SK-N-SH (cell line): ENCODE results near the gene STON1. TPM values are rescaled to one million over a fixed set of nuclear protein-coding genes. Genes with fewer than 3 reads are reported as not detected.

ENCODE experiments used
- CTCF ChIA-PET: fragments of 300-600, 350-600 bp; formaldehyde crosslinking; extraction: SDS; loops from one replicate; lab custom pipeline; 2021; lab: Yijun Ruan, JAX
- POLR2A ChIA-PET: fragments of 350-600 bp; sonication (Branson Sonifier 250); formaldehyde crosslinking; extraction: SDS; loops from one replicate; lab custom pipeline; 2020; ENCODE audit warnings: antibody characterized with exemption, inconsistent platforms; lab: Yijun Ruan, JAX
- DNase-seq: peaks from one replicate; pipeline ENCODE4 v3.0.0; 2012
- H2AFZ ChIP-seq: fragments of 200-600 bp; sonication (generic); 2 replicates; pipeline ENCODE4 v1.8.1; 2016; ENCODE audit warnings: antibody characterized with exemption, mild to moderate bottlenecking, low read depth
- H3F3A ChIP-seq: fragments of 200-600 bp; sonication (generic); replicated peaks from 2 replicates; pipeline ENCODE3; 2016; ENCODE audit warnings: antibody characterized with exemption, mild to moderate bottlenecking; ENCODE audit not compliant: insufficient read depth
- H3K27ac ChIP-seq, 2 experiments: fragments of 200-500 bp in 1 of 2; fragments of 200-600 bp in 1 of 2; sonication (Bioruptor generic) in 1 of 2; sonication (generic), shearing (Covaris generic) in 1 of 2; 2 replicates each; pipeline versions ENCODE4 v1.5.1 to v1.6.1; 2014 to 2016; ENCODE audit warnings: low read depth in 2 of 2, inconsistent platforms in 1 of 2, low read length in 1 of 2, mild to moderate bottlenecking in 1 of 2, mixed read lengths in 1 of 2
- H3K27me3 ChIP-seq: fragments of 200-600 bp; sonication (generic), shearing (Covaris generic); 2 replicates; pipeline ENCODE4 v1.6.1; 2016; ENCODE audit warnings: mixed run types; ENCODE audit not compliant: insufficient read depth
- H3K36me3 ChIP-seq, 2 experiments: fragments of 200-500 bp in 1 of 2; fragments of 200-600 bp in 1 of 2; sonication (Bioruptor generic) in 1 of 2; sonication (generic) in 1 of 2; replicated peaks in 1 of 2; 2 replicates each; pipeline versions ENCODE3 to v1.5.1; 2014 to 2016; ENCODE audit warnings: low read length in 1 of 2, mild to moderate bottlenecking in 1 of 2; ENCODE audit not compliant: insufficient read depth in 2 of 2, control insufficient read depth in 1 of 2
- H3K4me1 ChIP-seq, 2 experiments: fragments of 200-500 bp in 1 of 2; fragments of 200-600 bp in 1 of 2; sonication (Bioruptor generic) in 1 of 2; sonication (generic), shearing (Covaris generic) in 1 of 2; 2 replicates each; pipeline versions ENCODE4 v1.5.1 to v1.6.1; 2014 to 2016; ENCODE audit warnings: low read depth in 1 of 2, low read length in 1 of 2, mixed run types in 1 of 2; ENCODE audit not compliant: insufficient read depth in 2 of 2, control insufficient read depth in 1 of 2
- H3K4me2 ChIP-seq: fragments of 200-600 bp; sonication (generic), shearing (Covaris generic); 2 replicates; pipeline ENCODE4 v1.6.1; 2017; ENCODE audit warnings: mixed run types
- H3K4me3 ChIP-seq, 2 experiments: fragments of 200-500 bp in 1 of 2; fragments of 200-600 bp in 1 of 2; sonication (Bioruptor generic) in 1 of 2; sonication (generic), shearing (Covaris generic) in 1 of 2; 2 replicates each; pipeline versions ENCODE4 v1.5.1 to v1.8.1; 2014 to 2016; ENCODE audit warnings: low read depth in 2 of 2, inconsistent platforms in 1 of 2, low read length in 1 of 2, mild to moderate bottlenecking in 1 of 2, mixed read lengths in 1 of 2, moderate library complexity in 1 of 2
- H3K79me2 ChIP-seq: fragments of 200-600 bp; sonication (generic); 2 replicates; pipeline ENCODE4 v1.8.1; 2017; ENCODE audit warnings: mild to moderate bottlenecking; ENCODE audit not compliant: insufficient read depth
- H3K9ac ChIP-seq: fragments of 200-600 bp; sonication (generic); 2 replicates; pipeline ENCODE4 v1.6.1; 2017; ENCODE audit warnings: mixed run types
- H3K9me2 ChIP-seq: fragments of 200-600 bp; sonication (generic); 2 replicates; pipeline ENCODE4 v1.6.1; 2017; ENCODE audit warnings: mixed run types
- H3K9me3 ChIP-seq: fragments of 200-600 bp; sonication (generic); 2 replicates; pipeline ENCODE4 v1.6.1; 2017; ENCODE audit warnings: mixed run types, mild to moderate bottlenecking, moderate library complexity
- H4K20me1 ChIP-seq: fragments of 200-600 bp; sonication (generic); 2 replicates; pipeline ENCODE4 v1.6.1; 2017; ENCODE audit warnings: mild to moderate bottlenecking, mixed run types; ENCODE audit not compliant: insufficient read depth
- EZH2phosphoT487 ChIP-seq: fragments of 200-600 bp; sonication (generic); IDR thresholded peaks from 2 replicates; pipeline ENCODE4 v1.6.1; 2017; ENCODE audit warnings: low read depth, mixed run types, mild to moderate bottlenecking, antibody characterized with exemption, moderate library complexity, borderline replicate concordance
- FOSL2 ChIP-seq: IDR thresholded peaks from 2 replicates; pipeline ENCODE4 v1.4.0; 2012; ENCODE audit warnings: low read depth, mild to moderate bottlenecking, moderate library complexity, borderline replicate concordance
- JUND ChIP-seq: IDR thresholded peaks from 2 replicates; pipeline ENCODE4 v1.4.0; 2012
- MXI1 ChIP-seq: IDR thresholded peaks from 2 replicates; pipeline ENCODE4 v1.6.1; 2012; ENCODE audit warnings: mild to moderate bottlenecking, low read depth, low read length, improper control_type of control experiment
- NFIC ChIP-seq: IDR thresholded peaks from 2 replicates; pipeline ENCODE4 v1.4.0; 2012; ENCODE audit warnings: borderline replicate concordance
- POLR2AphosphoS5 ChIP-seq: IDR thresholded peaks from 2 replicates; pipeline ENCODE4 v1.6.1; 2012; ENCODE audit warnings: low read depth, low read length
- RAD21 ChIP-seq: IDR thresholded peaks from 2 replicates; pipeline ENCODE4 v1.6.1; 2012; ENCODE audit warnings: mild to moderate bottlenecking, low read length
- SIN3A ChIP-seq: IDR thresholded peaks from 2 replicates; pipeline ENCODE4 v1.6.1; 2012; ENCODE audit warnings: low read depth, mild to moderate bottlenecking, low read length, moderate library complexity, borderline replicate concordance
- SMC3 ChIP-seq: IDR thresholded peaks from 2 replicates; pipeline ENCODE4 v1.6.1; 2012; ENCODE audit warnings: low read depth, low read length, improper control_type of control experiment
- TCF12 ChIP-seq: IDR thresholded peaks from 2 replicates; pipeline ENCODE4 v1.4.0; 2012
- TEAD4 ChIP-seq: IDR thresholded peaks from 2 replicates; pipeline ENCODE4 v1.4.0; 2012; ENCODE audit warnings: mild to moderate bottlenecking, borderline replicate concordance; ENCODE audit not compliant: insufficient read depth
- WGBS: methylation state at CpG from one replicate; pipeline ENCODE4 v1.1.6; 2017; ENCODE audit warnings: low lambda C conversion rate; 5-methylcytosine and 5-hydroxymethylcytosine counted together
- polyA plus RNA-seq, 3 experiments: library from polyadenylated mRNA; depleted of rRNA; stranded (reverse); fragments of >200 nt; gene quantifications; 2 replicates each; pipeline ENCODE4 v1.2.3, GENCODE V29; 2012
- TF ChIP-seq, protein P1 (sequence below): IDR thresholded peaks from 2 replicates; pipeline ENCODE4 v1.4.0; 2012; ENCODE audit warnings: low read depth, borderline replicate concordance
- TF ChIP-seq, protein P2 (sequence below): fragments of 150-350 bp; IDR thresholded peaks from 2 replicates; pipeline ENCODE4 v1.6.1; 2016; ENCODE audit warnings: mild to moderate bottlenecking, low read depth, low read length
- TF ChIP-seq, protein P3 (sequence below): fragments of 200-600 bp; sonication (generic); IDR thresholded peaks from 2 replicates; pipeline ENCODE4 v1.6.1; 2017; ENCODE audit warnings: antibody characterized with exemption, mild to moderate bottlenecking, moderate library complexity
- TF ChIP-seq, protein P4 (sequence below): fragments of 150-350 bp; IDR thresholded peaks from 2 replicates; pipeline ENCODE4 v1.6.1; 2017; ENCODE audit warnings: antibody characterized with exemption, low read length, low read depth, borderline replicate concordance

The STON1 gene
- polyA plus RNA-seq, 1 of the 3 experiments (the other 2 are of a cell fraction), result 4.2 TPM

DNA sequence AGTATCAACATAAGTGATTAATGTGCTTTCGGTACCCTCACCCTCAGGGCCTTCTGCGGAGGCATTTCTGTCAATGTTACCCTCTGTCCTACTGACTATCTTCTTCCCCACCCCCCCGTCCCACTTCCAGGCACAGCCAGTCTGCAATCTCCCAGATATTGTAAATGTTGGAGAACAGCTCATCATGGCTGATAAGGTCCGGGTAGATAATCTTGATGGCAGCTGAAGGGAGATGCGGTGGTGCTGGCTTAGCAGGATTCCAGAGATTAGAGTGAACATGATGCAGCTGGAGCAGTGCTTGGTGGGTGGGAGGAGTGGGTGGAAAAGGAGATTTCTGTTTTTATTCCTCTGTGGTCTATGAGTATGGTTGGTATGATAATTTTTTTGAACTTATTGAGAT, 103.2 kb downstream of the STON1 start:
- WGBS, result 48% methylated on average over 5 of the region's 5 CpGs

More for the DNA sequence above, 103.2 kb downstream of the STON1 start:
- H3K9me2 ChIP-seq, result no peaks in the 10 kb centered on the region
- H3K9me3 ChIP-seq, result no peaks in the 10 kb centered on the region
- no peaks in the 10 kb centered on the region for H4K20me1 ChIP-seq
- no peak for TF ChIP-seq EZH2phosphoT487
- TF ChIP-seq RAD21, result no peak
- no peak for TF ChIP-seq SIN3A
- TF ChIP-seq, protein P1, sequence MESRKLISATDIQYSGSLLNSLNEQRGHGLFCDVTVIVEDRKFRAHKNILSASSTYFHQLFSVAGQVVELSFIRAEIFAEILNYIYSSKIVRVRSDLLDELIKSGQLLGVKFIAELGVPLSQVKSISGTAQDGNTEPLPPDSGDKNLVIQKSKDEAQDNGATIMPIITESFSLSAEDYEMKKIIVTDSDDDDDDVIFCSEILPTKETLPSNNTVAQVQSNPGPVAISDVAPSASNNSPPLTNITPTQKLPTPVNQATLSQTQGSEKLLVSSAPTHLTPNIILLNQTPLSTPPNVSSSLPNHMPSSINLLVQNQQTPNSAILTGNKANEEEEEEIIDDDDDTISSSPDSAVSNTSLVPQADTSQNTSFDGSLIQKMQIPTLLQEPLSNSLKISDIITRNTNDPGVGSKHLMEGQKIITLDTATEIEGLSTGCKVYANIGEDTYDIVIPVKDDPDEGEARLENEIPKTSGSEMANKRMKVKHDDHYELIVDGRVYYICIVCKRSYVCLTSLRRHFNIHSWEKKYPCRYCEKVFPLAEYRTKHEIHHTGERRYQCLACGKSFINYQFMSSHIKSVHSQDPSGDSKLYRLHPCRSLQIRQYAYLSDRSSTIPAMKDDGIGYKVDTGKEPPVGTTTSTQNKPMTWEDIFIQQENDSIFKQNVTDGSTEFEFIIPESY, result no peak
- TF ChIP-seq FOSL2, result no peak
- no peak for TF ChIP-seq TCF12
- no peak for TF ChIP-seq TEAD4
- no peak for TF ChIP-seq POLR2AphosphoS5
- TF ChIP-seq, protein P2, sequence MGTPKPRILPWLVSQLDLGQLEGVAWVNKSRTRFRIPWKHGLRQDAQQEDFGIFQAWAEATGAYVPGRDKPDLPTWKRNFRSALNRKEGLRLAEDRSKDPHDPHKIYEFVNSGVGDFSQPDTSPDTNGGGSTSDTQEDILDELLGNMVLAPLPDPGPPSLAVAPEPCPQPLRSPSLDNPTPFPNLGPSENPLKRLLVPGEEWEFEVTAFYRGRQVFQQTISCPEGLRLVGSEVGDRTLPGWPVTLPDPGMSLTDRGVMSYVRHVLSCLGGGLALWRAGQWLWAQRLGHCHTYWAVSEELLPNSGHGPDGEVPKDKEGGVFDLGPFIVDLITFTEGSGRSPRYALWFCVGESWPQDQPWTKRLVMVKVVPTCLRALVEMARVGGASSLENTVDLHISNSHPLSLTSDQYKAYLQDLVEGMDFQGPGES, result no peak
- TF ChIP-seq NFIC, result no peak
- TF ChIP-seq, protein P3, sequence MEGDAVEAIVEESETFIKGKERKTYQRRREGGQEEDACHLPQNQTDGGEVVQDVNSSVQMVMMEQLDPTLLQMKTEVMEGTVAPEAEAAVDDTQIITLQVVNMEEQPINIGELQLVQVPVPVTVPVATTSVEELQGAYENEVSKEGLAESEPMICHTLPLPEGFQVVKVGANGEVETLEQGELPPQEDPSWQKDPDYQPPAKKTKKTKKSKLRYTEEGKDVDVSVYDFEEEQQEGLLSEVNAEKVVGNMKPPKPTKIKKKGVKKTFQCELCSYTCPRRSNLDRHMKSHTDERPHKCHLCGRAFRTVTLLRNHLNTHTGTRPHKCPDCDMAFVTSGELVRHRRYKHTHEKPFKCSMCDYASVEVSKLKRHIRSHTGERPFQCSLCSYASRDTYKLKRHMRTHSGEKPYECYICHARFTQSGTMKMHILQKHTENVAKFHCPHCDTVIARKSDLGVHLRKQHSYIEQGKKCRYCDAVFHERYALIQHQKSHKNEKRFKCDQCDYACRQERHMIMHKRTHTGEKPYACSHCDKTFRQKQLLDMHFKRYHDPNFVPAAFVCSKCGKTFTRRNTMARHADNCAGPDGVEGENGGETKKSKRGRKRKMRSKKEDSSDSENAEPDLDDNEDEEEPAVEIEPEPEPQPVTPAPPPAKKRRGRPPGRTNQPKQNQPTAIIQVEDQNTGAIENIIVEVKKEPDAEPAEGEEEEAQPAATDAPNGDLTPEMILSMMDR, result no peak
- TF ChIP-seq, protein P4, sequence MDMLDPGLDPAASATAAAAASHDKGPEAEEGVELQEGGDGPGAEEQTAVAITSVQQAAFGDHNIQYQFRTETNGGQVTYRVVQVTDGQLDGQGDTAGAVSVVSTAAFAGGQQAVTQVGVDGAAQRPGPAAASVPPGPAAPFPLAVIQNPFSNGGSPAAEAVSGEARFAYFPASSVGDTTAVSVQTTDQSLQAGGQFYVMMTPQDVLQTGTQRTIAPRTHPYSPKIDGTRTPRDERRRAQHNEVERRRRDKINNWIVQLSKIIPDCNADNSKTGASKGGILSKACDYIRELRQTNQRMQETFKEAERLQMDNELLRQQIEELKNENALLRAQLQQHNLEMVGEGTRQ, result no peak
- TF ChIP-seq SMC3, result no peak
- no peak for TF ChIP-seq JUND
- TF ChIP-seq MXI1, result no peak
- no peaks in the 10 kb centered on the region for H3K27me3 ChIP-seq
- no peak overlapping the region for H3K4me2 ChIP-seq
- POLR2A ChIA-PET, result no interaction called here
- H3K4me3 ChIP-seq, result no peak overlapping the region
- H3K36me3 ChIP-seq, result no peaks in the 10 kb centered on the region
- DNase-seq, result no peak
- no peak overlapping the region for H3K9ac ChIP-seq
- H3K4me1 ChIP-seq, result no peaks in the 10 kb centered on the region
- no peak overlapping the region for H3K27ac ChIP-seq
- H3F3A ChIP-seq, result no peaks in the 10 kb centered on the region
- CTCF ChIA-PET, result interaction anchor here (0.8 kb wide), 1 partner anchor 44 kb away, joined by 3 read pairs; no protein-coding TSS in a partner anchor
- no peak overlapping the region for H2AFZ ChIP-seq
- no peaks in the 10 kb centered on the region for H3K79me2 ChIP-seq
